AG04450 (cell line): Measurements from ENCODE around the gene CALM1. TPM values are rescaled to one million over a fixed set of nuclear protein-coding genes. Genes with fewer than 3 reads are reported as not detected.
A peak's percentile ranks its signal among the peaks of the same experiment; 100 is the strongest.

ENCODE experiments used
- CTCF ChIA-PET: fragments of 300-600, 350-600 bp; formaldehyde crosslinking; extraction: SDS; loops from one replicate; lab custom pipeline; 2022; ENCODE audit warnings: antibody characterized with exemption, inconsistent platforms; lab: Charles Lee
- POLR2A ChIA-PET: fragments of 350-600 bp; formaldehyde crosslinking; extraction: SDS; loops from one replicate; lab custom pipeline; 2021; ENCODE audit warnings: antibody characterized with exemption, inconsistent platforms; lab: Yijun Ruan, JAX
- DNase-seq: peaks from one replicate; pipeline ENCODE4 v3.0.0-alpha.2; 2011; ENCODE audit warnings: low read depth, low spot score
- H3K27ac ChIP-seq: one replicate; pipeline ENCODE4 v1.5.1; 2012; ENCODE audit warnings: low read depth, low read length, control low read depth
- H3K27me3 ChIP-seq: one replicate; pipeline ENCODE4 v1.6.0; 2012; ENCODE audit warnings: low read length; ENCODE audit not compliant: control insufficient read depth, insufficient read depth
- H3K4me3 ChIP-seq: 2 replicates; pipeline ENCODE4 v1.5.1; 2011; ENCODE audit warnings: mild to moderate bottlenecking, low read depth, low read length, control low read depth
- H3K9me3 ChIP-seq: 2 replicates; pipeline ENCODE4 v1.5.1; 2012; ENCODE audit warnings: low read length; ENCODE audit not compliant: control insufficient read depth, insufficient read depth
- polyA minus RNA-seq: library from RNA; depleted of rRNA, polyadenylated mRNA; stranded (reverse); fragments of >200 nt; gene quantifications from 2 replicates; pipeline ENCODE4 v1.2.3, GENCODE V29; 2011; rRNA and poly(A)+ RNA removed
- polyA plus RNA-seq: library from polyadenylated mRNA; depleted of rRNA; stranded (reverse); fragments of >200 nt; gene quantifications from 2 replicates; pipeline ENCODE4 v1.2.3, GENCODE V29; 2011; rRNA removed
- TF ChIP-seq, protein P1 (sequence below): IDR thresholded peaks from 2 replicates; pipeline ENCODE4 v1.5.1; 2011; ENCODE audit warnings: low read depth, low read length, control low read depth, inconsistent platforms

CALM1 gene
- polyA plus RNA-seq (378 and 549 TPM in 2 replicates), polyA minus RNA-seq (228 and 322 TPM in 2 replicates)

DNA sequence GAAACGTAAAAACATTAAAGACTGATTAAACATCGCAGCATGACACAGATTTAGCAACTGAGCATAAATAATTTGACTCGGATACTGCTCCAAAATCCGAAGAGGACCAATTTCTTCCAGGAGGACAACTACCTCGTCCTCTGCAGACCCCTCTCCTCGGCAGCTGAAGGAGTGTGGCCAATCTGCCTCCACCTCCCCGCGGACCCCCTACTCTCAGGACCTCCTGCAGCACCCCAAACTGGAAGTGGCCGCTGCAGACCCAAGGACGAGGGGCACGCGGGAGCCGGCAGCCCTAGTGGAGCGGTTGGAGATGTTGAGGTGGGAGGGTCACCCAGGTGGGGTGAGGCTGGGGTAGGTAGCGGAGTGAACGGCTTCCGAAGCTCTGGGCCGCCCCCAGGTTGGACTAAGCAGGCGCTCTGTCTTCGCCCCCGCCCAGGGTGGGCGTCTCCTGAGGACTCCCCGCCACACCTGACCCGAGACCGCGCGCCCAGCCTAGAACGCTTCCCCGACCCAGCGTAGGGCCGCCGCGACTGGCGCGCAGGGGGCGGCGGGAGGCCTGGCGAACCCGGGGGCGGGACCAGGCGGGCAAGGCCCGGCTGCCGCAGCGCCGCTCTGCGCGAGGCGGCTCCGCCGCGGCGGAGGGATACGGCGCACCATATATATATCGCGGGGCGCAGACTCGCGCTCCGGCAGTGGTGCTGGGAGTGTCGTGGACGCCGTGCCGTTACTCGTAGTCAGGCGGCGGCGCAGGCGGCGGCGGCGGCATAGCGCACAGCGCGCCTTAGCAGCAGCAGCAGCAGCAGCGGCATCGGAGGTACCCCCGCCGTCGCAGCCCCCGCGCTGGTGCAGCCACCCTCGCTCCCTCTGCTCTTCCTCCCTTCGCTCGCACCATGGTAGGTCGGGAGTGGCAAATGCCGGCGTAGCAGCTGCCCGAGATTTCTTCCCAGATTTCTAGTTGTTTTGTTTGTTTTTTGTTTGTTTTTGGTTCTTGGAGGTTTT, at the start of gene CALM1:
Gene CALM1, plus strand, starts transcription at position 689 of the 999 bp plus-strand sequence. Its CDS starts 202 bp downstream, at position 891.
- CTCF ChIA-PET, result interaction anchor here (0.5 to 0.8 kb wide), 2 partner anchors 13 to 89 kb away, joined by 4 to 8 read pairs; no protein-coding TSS in a partner anchor
- H3K4me3 ChIP-seq, result peak within 1 kb of the TSS; percentile 97
- no peaks in the 10 kb centered on the region; the same call in 1 of the 2 replicates for H3K9me3 ChIP-seq
- TF ChIP-seq, protein P1, sequence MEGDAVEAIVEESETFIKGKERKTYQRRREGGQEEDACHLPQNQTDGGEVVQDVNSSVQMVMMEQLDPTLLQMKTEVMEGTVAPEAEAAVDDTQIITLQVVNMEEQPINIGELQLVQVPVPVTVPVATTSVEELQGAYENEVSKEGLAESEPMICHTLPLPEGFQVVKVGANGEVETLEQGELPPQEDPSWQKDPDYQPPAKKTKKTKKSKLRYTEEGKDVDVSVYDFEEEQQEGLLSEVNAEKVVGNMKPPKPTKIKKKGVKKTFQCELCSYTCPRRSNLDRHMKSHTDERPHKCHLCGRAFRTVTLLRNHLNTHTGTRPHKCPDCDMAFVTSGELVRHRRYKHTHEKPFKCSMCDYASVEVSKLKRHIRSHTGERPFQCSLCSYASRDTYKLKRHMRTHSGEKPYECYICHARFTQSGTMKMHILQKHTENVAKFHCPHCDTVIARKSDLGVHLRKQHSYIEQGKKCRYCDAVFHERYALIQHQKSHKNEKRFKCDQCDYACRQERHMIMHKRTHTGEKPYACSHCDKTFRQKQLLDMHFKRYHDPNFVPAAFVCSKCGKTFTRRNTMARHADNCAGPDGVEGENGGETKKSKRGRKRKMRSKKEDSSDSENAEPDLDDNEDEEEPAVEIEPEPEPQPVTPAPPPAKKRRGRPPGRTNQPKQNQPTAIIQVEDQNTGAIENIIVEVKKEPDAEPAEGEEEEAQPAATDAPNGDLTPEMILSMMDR, result no peak
- POLR2A ChIA-PET, result interaction anchor here (0.7 to 1.9 kb wide), 16 partner anchors 8 to 403 kb away, joined by 3 to 25 read pairs (median 5); partner anchors contain the start of genes NRDE2 and PSMC1
- peak; percentile 91 for DNase-seq
- no peaks in the 10 kb centered on the region for H3K27me3 ChIP-seq
- H3K27ac ChIP-seq, result peak within 1 kb of the TSS; percentile 21

DNA sequence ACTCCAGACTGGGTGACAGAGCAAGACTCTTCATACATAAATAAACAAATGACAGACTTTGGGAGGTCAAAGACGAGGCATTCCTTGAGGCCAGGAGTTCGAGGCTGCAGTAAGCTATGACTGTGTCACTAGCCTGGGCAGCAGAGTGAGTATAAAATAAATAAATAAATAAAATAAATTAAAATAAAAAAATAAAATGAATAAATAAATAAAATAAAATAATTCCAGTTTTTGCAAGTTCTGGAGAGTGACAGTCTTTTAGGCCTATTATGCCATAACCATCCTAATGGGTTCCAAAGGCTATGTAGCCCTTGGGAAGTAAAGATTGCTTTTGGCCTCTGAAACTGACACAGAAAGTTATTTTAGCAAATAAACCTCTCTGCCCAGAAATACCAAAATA, 48.6 kb upstream of the CALM1 start:
- POLR2A ChIA-PET, result no interaction called here
- Histone ChIP-seq H3K27ac (no peak overlapping the region), H3K27me3 (peaks cover 2% of the 10 kb centered on the region), H3K4me3 (no peak overlapping the region), H3K9me3 (no peaks in the 10 kb centered on the region)
- CTCF ChIA-PET, result no interaction called here
- no peak for DNase-seq
- TF ChIP-seq, protein P1, result no peak

DNA sequence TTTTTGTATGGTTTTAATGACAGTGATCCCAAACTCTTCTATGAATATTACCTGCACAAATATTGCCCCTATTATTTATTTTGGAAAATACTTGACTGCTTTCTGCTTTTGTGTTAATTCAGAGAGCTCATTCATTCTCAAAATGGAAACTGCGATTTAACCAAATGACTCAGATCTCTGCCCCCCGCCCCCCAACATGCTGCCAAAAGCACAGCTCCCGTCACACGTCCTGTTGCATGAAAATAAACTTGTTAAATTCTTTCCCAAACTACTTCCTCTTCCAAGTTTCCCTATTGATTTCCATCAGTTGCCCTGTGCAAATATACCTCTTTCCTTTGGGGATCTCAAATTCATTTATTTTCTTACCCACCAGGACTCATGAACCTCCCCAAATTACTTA, 47.1 kb upstream of the CALM1 start:
- no peak overlapping the region for H3K27ac ChIP-seq
- TF ChIP-seq, protein P1, result no peak
- H3K27me3 ChIP-seq, result peaks cover 2% of the 10 kb centered on the region
- no peaks in the 10 kb centered on the region for H3K9me3 ChIP-seq
- ChIA-PET CTCF (interaction anchor here (0.6 to 1.6 kb wide), 3 partner anchors 48 to 409 kb away, joined by 3 to 4 read pairs (median 4); no protein-coding TSS in a partner anchor), POLR2A (no interaction called here)
- no peak for DNase-seq
- H3K4me3 ChIP-seq, result no peak overlapping the region

DNA sequence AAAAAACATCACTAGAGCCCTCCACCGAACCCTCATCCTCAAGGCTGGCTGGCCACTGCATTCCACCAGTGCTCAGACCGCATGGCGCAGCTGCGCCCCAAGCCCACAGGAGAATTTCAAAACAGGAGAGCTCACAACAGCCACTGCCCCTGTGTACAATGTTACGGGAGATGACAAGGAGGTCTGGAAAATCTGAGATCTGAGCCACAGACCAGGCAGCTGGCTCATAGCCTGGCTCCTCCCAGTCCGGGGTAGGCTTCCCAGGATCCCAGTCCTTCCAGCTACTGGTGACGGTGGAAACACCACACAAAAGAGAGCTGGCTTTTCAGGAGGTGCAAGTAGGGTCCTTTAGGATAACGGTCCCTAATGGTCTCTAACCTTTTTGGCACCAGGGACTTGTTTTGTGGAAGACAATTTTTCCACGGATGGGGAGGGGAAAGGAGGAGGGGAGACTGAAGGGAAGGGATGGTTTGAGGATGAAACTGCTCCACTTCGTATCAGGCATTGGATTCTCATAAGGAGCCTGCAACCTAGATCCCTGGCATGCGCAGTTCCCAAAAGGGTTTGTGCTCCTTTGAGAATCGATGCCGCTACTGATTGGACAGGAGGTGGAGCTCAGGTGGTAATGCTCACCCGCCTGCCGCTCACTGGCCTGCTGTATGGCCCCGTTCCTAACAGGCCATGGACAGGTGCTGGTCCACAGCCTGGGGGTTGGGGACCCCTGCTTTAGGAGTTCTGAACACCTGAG, 42.1 kb upstream of the CALM1 start:
- TF ChIP-seq, protein P1, result no peak
- Histone ChIP-seq H3K4me3 (no peak overlapping the region), H3K27me3 (peaks cover 7% of the 10 kb centered on the region), H3K27ac (no peak overlapping the region), H3K9me3 (no peaks in the 10 kb centered on the region)
- ChIA-PET CTCF (interaction anchor here (1.0 kb wide), 1 partner anchor 404 kb away, joined by 4 read pairs; no protein-coding TSS in a partner anchor), POLR2A (no interaction called here)
- no peak for DNase-seq
